Measurements from ENCODE around the gene SFRP2. TPM values are rescaled to one million over a fixed set of nuclear protein-coding genes. Genes with fewer than 3 reads are reported as not detected.
A peak's percentile ranks its signal among the peaks of the same experiment; 100 is the strongest.

SFRP2 gene
- total and polyA plus RNA-seq, 7 experiments from 2014 or later, result not detected

DNA sequence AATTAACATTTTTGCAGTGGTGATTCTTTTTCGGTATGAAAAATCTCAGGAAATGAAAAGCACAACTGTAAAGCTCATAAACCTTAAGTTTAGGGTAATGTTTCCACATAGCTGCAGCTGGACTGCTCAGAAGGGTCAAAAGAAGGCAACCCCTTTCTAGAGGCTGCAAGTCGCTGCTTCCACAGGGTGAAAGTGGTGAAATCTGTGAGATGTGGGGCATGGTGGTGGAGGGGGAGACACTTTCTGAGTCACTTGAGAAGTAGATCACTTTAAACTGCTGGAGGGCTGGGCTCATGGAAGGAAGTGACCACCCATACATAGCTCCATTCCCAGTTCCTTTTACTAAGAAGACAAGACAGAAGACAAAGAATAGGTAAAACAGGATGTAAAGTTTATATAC lies 8.7 kb downstream of the SFRP2 start:
- Mint-ChIP-seq H3K4me3 (no peak overlapping the region), H3K9me3 (peaks cover 0 to 13% (median 3%) of the 10 kb centered on the region in 11 donors), H3K27me3 (peaks cover 17 to 67% (median 38%) of the 10 kb centered on the region in 5 donors), H3K36me3 (peaks cover 0 to 12% (median 5%) of the 10 kb centered on the region in 5 donors), H3K4me1 (peaks cover 0 to 3% (median 0%) of the 10 kb centered on the region in 7 donors), H3K27ac (peak overlapping the region in 1 of 9 donors; percentile 27)
- ChIA-PET POLR2A (no interaction called here), CTCF (no interaction called here)
- no peaks in the 10 kb centered on the region for H3K4me1 ChIP-seq (ENCODE audit: control insufficient read depth in 2 of 2, insufficient read depth in 2 of 2, low read length in 2 of 2)
- ATAC-seq, result no peak
- no peak overlapping the region for H3K4me3 ChIP-seq (ENCODE audit: low read length)
- H3K36me3 ChIP-seq (ENCODE audit: control insufficient read depth in 2 of 3, insufficient read depth in 3 of 3, low read length in 3 of 3), result no peaks in the 10 kb centered on the region
- H3K27me3 ChIP-seq (ENCODE audit: control insufficient read depth in 2 of 2, insufficient read depth in 2 of 2, low read length in 2 of 2), result peaks cover 0 to 8% of the 10 kb centered on the region in 2 donors
- no peaks in the 10 kb centered on the region for H3K9me3 ChIP-seq (ENCODE audit: control insufficient read depth in 2 of 3, low read length in 3 of 3)
- H3K27ac ChIP-seq (ENCODE audit: low read depth, low read length), result no peak overlapping the region
- no peak for DNase-seq
- intact Hi-C loops (cut with micrococcal nuclease), result loop anchor here (10.0 kb wide), 2 partner anchors 265 to 555 kb away; no protein-coding TSS in a partner anchor

DNA sequence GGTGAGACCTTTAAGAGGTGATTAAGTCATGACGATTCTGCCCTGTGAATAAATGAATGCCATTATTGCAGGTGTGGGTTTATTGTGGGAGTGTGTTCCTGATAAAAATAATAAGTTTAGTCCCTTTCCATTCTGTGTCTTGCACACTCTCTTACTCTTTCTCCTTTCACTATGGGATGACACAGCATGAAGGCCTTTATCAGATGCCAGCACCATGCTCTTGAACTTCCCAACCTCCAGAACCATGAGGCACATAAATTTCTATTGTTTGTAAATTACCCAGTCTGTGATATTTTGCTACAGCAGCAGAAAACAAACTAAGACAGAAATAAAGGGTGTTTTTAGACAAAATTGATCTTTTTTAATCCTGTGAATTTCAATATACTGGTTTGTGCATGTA lies 10.5 kb downstream of the SFRP2 start:
- Histone ChIP-seq H3K36me3 (ENCODE audit: control insufficient read depth in 2 of 3, insufficient read depth in 3 of 3, low read length in 3 of 3) (no peaks in the 10 kb centered on the region), H3K4me3 (ENCODE audit: low read length) (no peak overlapping the region), H3K4me1 (ENCODE audit: control insufficient read depth in 2 of 2, insufficient read depth in 2 of 2, low read length in 2 of 2) (no peaks in the 10 kb centered on the region), H3K27me3 (ENCODE audit: control insufficient read depth in 2 of 2, insufficient read depth in 2 of 2, low read length in 2 of 2) (peaks cover 0 to 8% of the 10 kb centered on the region in 2 donors), H3K9me3 (ENCODE audit: control insufficient read depth in 2 of 3, low read length in 3 of 3) (no peaks in the 10 kb centered on the region), H3K27ac (ENCODE audit: low read depth, low read length) (no peak overlapping the region)
- H3K27ac Mint-ChIP-seq, result no peak overlapping the region
- DNase-seq, result no peak
- H3K4me1 Mint-ChIP-seq, result peaks cover 0 to 3% (median 0%) of the 10 kb centered on the region in 7 donors
- H3K36me3 Mint-ChIP-seq, result peaks cover 0 to 14% (median 5%) of the 10 kb centered on the region in 5 donors
- H3K27me3 Mint-ChIP-seq, result peaks cover 6 to 57% (median 32%) of the 10 kb centered on the region in 5 donors
- CTCF ChIA-PET, result no interaction called here
- intact Hi-C loops (cut with micrococcal nuclease), result no loop called here
- peaks cover 0 to 13% (median 3%) of the 10 kb centered on the region in 11 donors for H3K9me3 Mint-ChIP-seq
- H3K4me3 Mint-ChIP-seq, result no peak overlapping the region
- POLR2A ChIA-PET, result no interaction called here
- ATAC-seq, result no peak

- Histone ChIP-seq H3K4me3 (ENCODE audit: low read length) (no peak overlapping the region), H3K27ac (ENCODE audit: low read depth, low read length) (no peak overlapping the region), H3K9me3 (ENCODE audit: control insufficient read depth in 2 of 3, low read length in 3 of 3) (no peaks in the 10 kb centered on the region), H3K27me3 (ENCODE audit: control insufficient read depth in 2 of 2, insufficient read depth in 2 of 2, low read length in 2 of 2) (peaks cover 0 to 8% of the 10 kb centered on the region in 2 donors), H3K36me3 (ENCODE audit: control insufficient read depth in 2 of 3, insufficient read depth in 3 of 3, low read length in 3 of 3) (no peaks in the 10 kb centered on the region), H3K4me1 (ENCODE audit: control insufficient read depth in 2 of 2, insufficient read depth in 2 of 2, low read length in 2 of 2) (no peaks in the 10 kb centered on the region)
- peaks cover 6 to 58% (median 34%) of the 10 kb centered on the region in 5 donors for H3K27me3 Mint-ChIP-seq
- H3K4me3 Mint-ChIP-seq, result no peak overlapping the region
- ATAC-seq (no peak), DNase-seq (no peak)
- H3K9me3 Mint-ChIP-seq, result peaks cover 0 to 13% (median 3%) of the 10 kb centered on the region in 11 donors
- intact Hi-C loops (cut with micrococcal nuclease), result no loop called here
- ChIA-PET POLR2A (no interaction called here), CTCF (no interaction called here)
- no peak overlapping the region for H3K27ac Mint-ChIP-seq
- peaks cover 0 to 14% (median 5%) of the 10 kb centered on the region in 5 donors for H3K36me3 Mint-ChIP-seq
- H3K4me1 Mint-ChIP-seq, result peaks cover 0 to 3% (median 0%) of the 10 kb centered on the region in 7 donors
These were observed 11.5 kb downstream of the SFRP2 start for GRCh38 chr4:153777421-153777820.

- peaks cover 6 to 55% (median 32%) of the 10 kb centered on the region in 5 donors for H3K27me3 Mint-ChIP-seq
- Histone ChIP-seq H3K27ac (ENCODE audit: low read depth, low read length) (no peak overlapping the region), H3K27me3 (ENCODE audit: control insufficient read depth in 2 of 2, insufficient read depth in 2 of 2, low read length in 2 of 2) (peaks cover 0 to 8% of the 10 kb centered on the region in 2 donors), H3K4me3 (ENCODE audit: low read length) (no peak overlapping the region), H3K9me3 (ENCODE audit: control insufficient read depth in 2 of 3, low read length in 3 of 3) (no peaks in the 10 kb centered on the region), H3K36me3 (ENCODE audit: control insufficient read depth in 2 of 3, insufficient read depth in 3 of 3, low read length in 3 of 3) (no peaks in the 10 kb centered on the region), H3K4me1 (ENCODE audit: control insufficient read depth in 2 of 2, insufficient read depth in 2 of 2, low read length in 2 of 2) (no peaks in the 10 kb centered on the region)
- ChIA-PET POLR2A (no interaction called here), CTCF (no interaction called here)
- H3K4me1 Mint-ChIP-seq, result peaks cover 0 to 3% (median 0%) of the 10 kb centered on the region in 7 donors
- ATAC-seq (no peak), DNase-seq (no peak)
- H3K27ac Mint-ChIP-seq, result no peak overlapping the region
- intact Hi-C loops (cut with micrococcal nuclease), result no loop called here
- H3K36me3 Mint-ChIP-seq, result peaks cover 0 to 15% (median 5%) of the 10 kb centered on the region in 5 donors
- H3K4me3 Mint-ChIP-seq, result no peak overlapping the region
- H3K9me3 Mint-ChIP-seq, result peaks cover 0 to 17% (median 3%) of the 10 kb centered on the region in 11 donors
These were observed 12.3 kb downstream of the SFRP2 start for GRCh38 chr4:153776601-153777000.

GRCh38 chr4:153773236-153773690 lies 15.6 kb downstream of the SFRP2 start:
- H3K27ac Mint-ChIP-seq, result no peak overlapping the region
- H3K4me1 Mint-ChIP-seq, result peaks cover 0 to 3% (median 0%) of the 10 kb centered on the region in 7 donors
- peaks cover 6 to 56% (median 33%) of the 10 kb centered on the region in 5 donors for H3K27me3 Mint-ChIP-seq
- no peaks in the 10 kb centered on the region for H3K4me1 ChIP-seq (ENCODE audit: control insufficient read depth in 2 of 2, insufficient read depth in 2 of 2, low read length in 2 of 2)
- no peak for ATAC-seq
- H3K27ac ChIP-seq (ENCODE audit: low read depth, low read length), result no peak overlapping the region
- CTCF ChIA-PET, result no interaction called here
- DNase-seq, result no peak
- no peak overlapping the region for H3K4me3 ChIP-seq (ENCODE audit: low read length)
- no peak overlapping the region for H3K4me3 Mint-ChIP-seq
- intact Hi-C loops (cut with micrococcal nuclease), result no loop called here
- no peaks in the 10 kb centered on the region for H3K36me3 ChIP-seq (ENCODE audit: control insufficient read depth in 2 of 3, insufficient read depth in 3 of 3, low read length in 3 of 3)
- H3K9me3 ChIP-seq (ENCODE audit: control insufficient read depth in 2 of 3, low read length in 3 of 3), result no peaks in the 10 kb centered on the region
- POLR2A ChIA-PET, result no interaction called here
- H3K27me3 ChIP-seq (ENCODE audit: control insufficient read depth in 2 of 2, insufficient read depth in 2 of 2, low read length in 2 of 2), result peaks cover 0 to 5% of the 10 kb centered on the region in 2 donors
- H3K9me3 Mint-ChIP-seq, result peaks cover 0 to 23% (median 4%) of the 10 kb centered on the region in 11 donors
- H3K36me3 Mint-ChIP-seq, result peaks cover 0 to 19% (median 4%) of the 10 kb centered on the region in 5 donors

- H3K4me3 Mint-ChIP-seq, result no peak overlapping the region
- no peaks in the 10 kb centered on the region for H3K4me1 Mint-ChIP-seq
- H3K4me1 ChIP-seq (ENCODE audit: control insufficient read depth in 2 of 2, insufficient read depth in 2 of 2, low read length in 2 of 2), result no peaks in the 10 kb centered on the region
- intact Hi-C loops (cut with micrococcal nuclease), result no loop called here
- ATAC-seq (no peak), DNase-seq (no peak)
- H3K36me3 Mint-ChIP-seq, result peaks cover 0 to 10% (median 0%) of the 10 kb centered on the region in 5 donors
- H3K27ac Mint-ChIP-seq, result no peak overlapping the region
- peaks cover 0 to 16% (median 0%) of the 10 kb centered on the region in 11 donors for H3K9me3 Mint-ChIP-seq
- H3K36me3 ChIP-seq (ENCODE audit: control insufficient read depth in 2 of 3, insufficient read depth in 3 of 3, low read length in 3 of 3), result no peaks in the 10 kb centered on the region
- H3K9me3 ChIP-seq (ENCODE audit: control insufficient read depth in 2 of 3, low read length in 3 of 3), result no peaks in the 10 kb centered on the region
- H3K27me3 Mint-ChIP-seq, result peaks cover 3 to 41% (median 25%) of the 10 kb centered on the region in 5 donors
- H3K27ac ChIP-seq (ENCODE audit: low read depth, low read length), result no peak overlapping the region
- CTCF ChIA-PET, result interaction anchor here (0.7 kb wide), 1 partner anchor 15 kb away, joined by 3 read pairs; no protein-coding TSS in a partner anchor
- POLR2A ChIA-PET, result no interaction called here
- no peak overlapping the region for H3K4me3 ChIP-seq (ENCODE audit: low read length)
- no peaks in the 10 kb centered on the region for H3K27me3 ChIP-seq (ENCODE audit: control insufficient read depth in 2 of 2, insufficient read depth in 2 of 2, low read length in 2 of 2)
These were observed 17.8 kb downstream of the SFRP2 start for GRCh38 chr4:153771046-153771445.

DNA sequence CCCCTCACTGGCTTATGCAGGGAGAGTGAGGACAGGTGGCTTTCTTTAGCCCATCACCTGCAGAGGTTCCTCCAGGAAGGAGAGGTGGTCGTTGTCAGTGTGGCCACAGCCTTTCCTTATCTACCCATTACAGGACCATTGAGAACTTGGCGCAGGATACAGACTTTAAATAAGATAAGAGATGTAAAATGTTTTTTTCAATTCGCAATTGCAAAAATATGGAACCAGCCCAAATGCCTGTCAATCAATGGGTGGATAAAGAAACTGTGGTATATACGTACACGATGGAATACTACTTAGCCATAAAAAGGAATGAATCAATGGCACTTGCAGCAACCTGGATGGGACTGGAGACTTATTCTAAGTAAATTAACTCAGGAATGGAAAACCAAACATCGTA lies 22.1 kb downstream of the SFRP2 start:
- Mint-ChIP-seq H3K27me3 (peaks cover 0 to 44% (median 7%) of the 10 kb centered on the region in 5 donors), H3K36me3 (peaks cover 0 to 9% (median 3%) of the 10 kb centered on the region in 5 donors), H3K9me3 (peaks cover 0 to 14% (median 3%) of the 10 kb centered on the region in 11 donors), H3K4me3 (no peak overlapping the region), H3K4me1 (peaks cover 0 to 15% (median 3%) of the 10 kb centered on the region in 7 donors), H3K27ac (no peak overlapping the region)
- H3K4me3 ChIP-seq (ENCODE audit: low read length), result no peak overlapping the region
- H3K27ac ChIP-seq (ENCODE audit: low read depth, low read length), result no peak overlapping the region
- no peaks in the 10 kb centered on the region for H3K36me3 ChIP-seq (ENCODE audit: control insufficient read depth in 2 of 3, insufficient read depth in 3 of 3, low read length in 3 of 3)
- no peaks in the 10 kb centered on the region for H3K4me1 ChIP-seq (ENCODE audit: control insufficient read depth in 2 of 2, insufficient read depth in 2 of 2, low read length in 2 of 2)
- ATAC-seq (no peak), DNase-seq (no peak)
- intact Hi-C loops (cut with micrococcal nuclease), result no loop called here
- ChIA-PET CTCF (interaction anchor here (0.7 kb wide), 1 partner anchor 58 kb away, joined by 3 read pairs; no protein-coding TSS in a partner anchor), POLR2A (no interaction called here)
- H3K9me3 ChIP-seq (ENCODE audit: control insufficient read depth in 2 of 3, low read length in 3 of 3), result no peaks in the 10 kb centered on the region
- no peaks in the 10 kb centered on the region for H3K27me3 ChIP-seq (ENCODE audit: control insufficient read depth in 2 of 2, insufficient read depth in 2 of 2, low read length in 2 of 2)

All from naive thymus-derived CD4-positive, alpha-beta T cell (primary cell).